HG03196 (cell line): ENCODE data around the gene NUFIP1.
"Not testable (repeated sequence)": the region's sequence is repeated elsewhere in the genome, so short reads cannot be mapped to it uniquely, and the experiment has no call there.

Source experiments
- ATAC-seq: cut with Tn5 transposase; IDR thresholded peaks from one replicate; pipeline ENCODE4 v1.9.1; 2021; ENCODE audit not compliant: unreplicated experiment

Gene NUFIP1

GRCh38 chr13:44989071-44989889 lies at the start of gene NUFIP1, which contains the start of gene GPALPP1:
TSS of gene NUFIP1 (minus strand) at chr13:44989471. CDS start at chr13:44989436, 35 bp downstream.
TSS of gene GPALPP1 (plus strand) at chr13:44989538. CDS start at chr13:44989655, 117 bp downstream.
- ATAC-seq, result peak; percentile 95

- ATAC-seq, result no peak
Observed at GRCh38 chr13:45036206-45036605, 46.9 kb upstream of the NUFIP1 start.

GRCh38 chr13:45034342-45034741 lies 45.1 kb upstream of the NUFIP1 start:
- no peak for ATAC-seq

- ATAC-seq, result no peak
Observed at GRCh38 chr13:45024847-45025246, 35.6 kb upstream of the NUFIP1 start.

- no peak for ATAC-seq
Observed at GRCh38 chr13:45021250-45021649, 32.0 kb upstream of the NUFIP1 start.

- ATAC-seq, result not testable (repeated sequence)
Observed at GRCh38 chr13:45019981-45020380, 30.7 kb upstream of the NUFIP1 start.

- ATAC-seq, result no peak
Observed at GRCh38 chr13:45016792-45017425, 27.6 kb upstream of the NUFIP1 start.

GRCh38 chr13:45015300-45015699 lies 26.0 kb upstream of the NUFIP1 start:
- ATAC-seq, result no peak

GRCh38 chr13:45011198-45011597 lies 21.9 kb upstream of the NUFIP1 start:
- no peak for ATAC-seq

GRCh38 chr13:45007823-45008222 lies 18.6 kb upstream of the NUFIP1 start:
- no peak for ATAC-seq

GRCh38 chr13:45007225-45007624 lies 18.0 kb upstream of the NUFIP1 start:
- ATAC-seq, result no peak

GRCh38 chr13:45004096-45004495 lies 14.8 kb upstream of the NUFIP1 start:
- ATAC-seq, result no peak

- no peak for ATAC-seq
Observed at GRCh38 chr13:45003417-45003816, 14.1 kb upstream of the NUFIP1 start.

- peak; percentile 17 for ATAC-seq
Observed at GRCh38 chr13:44989941-44990340, 670 bp upstream of the NUFIP1 start.

- ATAC-seq, result no peak
Observed at GRCh38 chr13:44978328-44978727, 10.9 kb downstream of the NUFIP1 start.

GRCh38 chr13:44976949-44977583 lies 12.2 kb downstream of the NUFIP1 start:
- no peak for ATAC-seq

- no peak for ATAC-seq
Observed at GRCh38 chr13:44976196-44976595, 13.1 kb downstream of the NUFIP1 start.

- no peak for ATAC-seq
Observed at GRCh38 chr13:44974056-44974793, 15.0 kb downstream of the NUFIP1 start.

- ATAC-seq, result no peak
Observed at GRCh38 chr13:44972956-44973581, 16.2 kb downstream of the NUFIP1 start.
